Mesenteric fat pad (tissue), 1 donor: Measurements from ENCODE around the gene CPEB3. TPM values are rescaled to one million over a fixed set of nuclear protein-coding genes. Genes with fewer than 3 reads are reported as not detected.
"Not testable (repeated sequence)": the region's sequence is repeated elsewhere in the genome, so short reads cannot be mapped to it uniquely, and the experiment has no call there.

Source experiments
- DNase-seq: peaks from one replicate; pipeline ENCODE4 v3.0.0-alpha.2; 2020; ENCODE audit warnings: low spot score
- total RNA-seq: library from RNA; stranded (reverse); fragmentation: NEBNext Ultra II Directional; extraction: Animal tissue kit (Norgen Biotek cat#: 25700); gene quantifications from one replicate; pipeline ENCODE4 v1.2.1, GENCODE V29; 2021
- donor health status: DM: yes; HTN: yes; CAD: no.

CPEB3 gene
- total RNA-seq, 1 donor from 2014 or later = 4.2 TPM

- DNase-seq = no peak
Observed at GRCh38 chr10:92268748-92269147, 22.1 kb downstream of the CPEB3 start.

- no peak for DNase-seq
Observed at GRCh38 chr10:92267343-92267742, 23.5 kb downstream of the CPEB3 start.

DNA sequence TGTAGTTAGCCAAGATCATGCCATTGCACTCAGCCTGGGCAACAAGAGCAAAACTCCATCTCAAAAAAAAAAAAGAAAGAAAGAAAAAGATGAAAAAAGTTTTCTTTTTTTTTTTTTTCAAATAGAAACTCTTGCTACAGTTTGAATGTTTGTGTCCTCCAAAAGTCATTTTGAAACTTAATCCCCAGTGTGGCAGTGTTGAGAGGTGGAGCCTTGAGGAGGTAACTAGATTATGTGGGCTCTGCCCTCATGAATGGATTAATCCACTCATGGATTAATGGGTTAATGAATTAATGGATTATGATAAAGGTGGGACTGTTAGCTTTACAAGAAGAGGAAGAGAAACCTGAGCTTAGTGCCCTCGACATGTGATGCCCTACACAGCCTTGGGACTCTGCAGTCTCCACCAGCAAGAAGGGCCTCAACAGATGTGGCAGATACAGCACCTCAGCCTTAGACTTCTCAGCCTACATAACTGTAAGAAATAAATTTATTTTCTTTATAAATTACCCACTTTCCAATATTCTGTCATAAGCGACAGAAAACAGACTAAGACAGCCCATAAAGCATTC, 25.1 kb downstream of the CPEB3 start:
- no peak for DNase-seq

DNA sequence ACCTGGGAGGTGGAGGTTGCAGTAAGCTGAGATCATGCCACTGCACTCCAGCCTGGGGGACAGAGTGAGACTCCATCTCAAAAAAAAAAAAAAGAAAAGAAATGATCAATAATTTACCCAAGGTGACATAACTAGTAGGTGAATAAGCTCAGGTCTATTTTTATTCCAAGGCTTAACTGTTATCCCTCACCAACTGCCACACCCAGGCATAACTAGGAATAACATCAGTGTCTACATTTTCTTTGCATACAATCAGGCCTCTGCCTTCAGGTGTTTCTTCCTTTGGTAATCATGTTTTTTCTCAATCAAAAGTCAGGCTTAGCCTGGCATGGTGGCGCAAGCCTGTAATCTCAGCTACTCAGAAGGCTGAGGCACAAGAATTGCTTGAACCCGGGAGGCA, 26.6 kb downstream of the CPEB3 start:
- DNase-seq = no peak

DNA sequence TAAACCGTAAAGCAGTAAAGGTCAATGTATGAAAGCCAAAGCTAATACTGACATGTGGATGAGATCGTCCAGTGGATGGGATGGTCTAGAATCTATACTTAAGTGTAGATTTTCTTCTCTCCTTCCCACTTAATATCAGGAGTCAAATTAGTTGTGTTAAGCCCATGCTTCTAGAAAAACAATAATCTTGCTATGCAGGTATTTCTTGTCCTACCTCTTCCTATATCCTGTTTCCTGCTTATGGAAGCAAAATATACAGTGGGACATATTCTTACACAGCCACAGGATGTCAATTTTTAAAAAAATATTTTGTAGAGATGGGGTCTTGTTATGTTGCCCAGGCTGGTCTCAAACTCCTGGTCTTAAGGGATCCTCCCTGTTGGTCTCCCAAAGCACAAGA, 27.5 kb downstream of the CPEB3 start:
- DNase-seq = no peak

DNA sequence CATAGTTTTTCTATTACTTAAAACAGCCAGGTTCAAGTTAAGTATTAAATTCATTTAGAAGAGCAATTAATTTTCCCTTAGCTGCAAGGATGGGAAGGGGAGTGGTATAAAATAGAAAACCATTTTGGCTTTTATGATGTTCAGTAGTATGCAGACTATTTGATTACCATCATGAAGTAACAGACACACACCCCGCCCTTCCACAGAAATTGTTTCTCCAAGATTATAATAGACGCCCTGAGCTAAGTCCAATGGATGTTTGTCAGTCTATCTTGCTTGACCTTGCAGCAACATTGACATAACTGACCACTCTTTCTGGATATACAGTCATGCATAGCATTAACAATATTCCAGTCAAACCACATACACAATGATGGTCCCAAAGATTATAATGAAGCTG, 42.3 kb downstream of the CPEB3 start:
- no peak for DNase-seq

GRCh38 chr10:92244796-92245195, 46.1 kb downstream of the CPEB3 start:
- no peak for DNase-seq

DNA sequence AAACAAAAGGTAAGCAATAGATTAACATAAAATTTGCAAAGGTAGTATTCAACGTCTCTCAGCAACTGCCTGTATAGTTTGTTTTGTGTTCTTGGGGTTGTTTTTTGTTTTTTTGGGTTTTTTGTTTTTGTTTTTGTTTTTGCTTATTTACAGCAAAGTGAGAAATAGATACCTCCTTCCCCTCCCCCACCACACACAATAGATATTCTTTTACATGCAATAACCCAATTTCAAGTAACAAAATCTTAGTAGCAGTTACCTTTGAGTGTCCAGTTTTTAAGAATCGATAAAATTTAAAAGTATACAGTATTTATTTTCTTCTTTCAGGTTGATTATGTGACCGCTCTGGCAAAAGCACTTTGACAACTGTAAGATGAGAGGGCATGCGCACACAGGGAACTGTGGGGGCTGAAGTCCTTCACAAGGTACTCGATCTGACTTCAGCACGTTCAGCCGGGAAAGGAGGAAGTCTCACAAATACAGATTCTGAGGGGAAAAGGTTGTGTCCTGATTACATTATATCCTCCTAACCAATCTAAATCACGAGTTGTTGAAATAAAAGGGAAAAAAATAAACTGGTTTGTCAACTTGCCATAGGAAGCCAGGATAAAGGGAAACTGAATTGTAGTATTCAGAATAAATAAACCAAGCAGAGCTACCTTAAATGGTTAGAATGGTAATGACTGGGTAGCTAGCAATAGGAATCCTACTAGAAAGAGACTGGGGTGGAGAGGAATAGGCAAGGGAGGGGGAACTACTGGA, 47.8 kb downstream of the CPEB3 start:
- DNase-seq = no peak

DNA sequence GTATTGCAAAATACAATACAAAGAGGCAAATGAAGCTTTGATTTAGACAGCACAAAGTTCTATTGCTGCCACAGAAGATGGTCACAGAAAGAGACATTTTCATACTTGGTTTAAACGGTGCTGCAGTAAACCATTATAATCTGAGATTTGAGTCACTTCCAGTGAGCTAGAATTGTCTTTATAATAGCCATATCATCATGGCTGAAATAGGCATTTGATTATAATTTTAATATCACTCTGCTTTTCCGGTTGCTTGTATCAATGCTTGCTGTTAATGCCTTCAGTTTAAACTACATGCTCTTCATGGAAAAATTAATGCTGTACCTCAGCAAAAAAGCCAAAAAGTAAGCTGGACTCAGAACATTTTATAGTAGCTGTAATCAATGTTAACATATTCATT, 48.5 kb downstream of the CPEB3 start:
- DNase-seq = no peak

DNA sequence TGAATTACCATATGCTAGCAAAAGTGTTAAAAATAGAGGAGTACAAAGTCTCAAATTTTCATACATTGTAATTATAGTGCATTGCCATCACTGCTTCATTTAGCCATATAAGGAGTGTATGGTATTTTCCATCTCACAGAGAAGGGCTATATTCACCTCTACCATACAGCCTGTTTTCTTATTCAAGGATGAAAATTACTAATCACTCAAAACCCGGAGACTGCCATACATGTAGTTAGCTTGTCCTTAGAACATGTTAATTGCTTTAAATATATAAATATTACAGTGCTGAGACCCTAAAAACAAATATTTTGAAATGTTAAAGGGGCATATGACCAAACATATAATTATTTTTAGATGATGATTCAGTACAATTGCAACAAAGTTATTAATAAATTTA, 49.4 kb downstream of the CPEB3 start:
- no peak for DNase-seq

- DNase-seq = no peak
Observed at GRCh38 chr10:92241158-92241500, 49.7 kb downstream of the CPEB3 start.

GRCh38 chr10:92240289-92241157, 50.4 kb downstream of the CPEB3 start:
- DNase-seq = no peak

DNA sequence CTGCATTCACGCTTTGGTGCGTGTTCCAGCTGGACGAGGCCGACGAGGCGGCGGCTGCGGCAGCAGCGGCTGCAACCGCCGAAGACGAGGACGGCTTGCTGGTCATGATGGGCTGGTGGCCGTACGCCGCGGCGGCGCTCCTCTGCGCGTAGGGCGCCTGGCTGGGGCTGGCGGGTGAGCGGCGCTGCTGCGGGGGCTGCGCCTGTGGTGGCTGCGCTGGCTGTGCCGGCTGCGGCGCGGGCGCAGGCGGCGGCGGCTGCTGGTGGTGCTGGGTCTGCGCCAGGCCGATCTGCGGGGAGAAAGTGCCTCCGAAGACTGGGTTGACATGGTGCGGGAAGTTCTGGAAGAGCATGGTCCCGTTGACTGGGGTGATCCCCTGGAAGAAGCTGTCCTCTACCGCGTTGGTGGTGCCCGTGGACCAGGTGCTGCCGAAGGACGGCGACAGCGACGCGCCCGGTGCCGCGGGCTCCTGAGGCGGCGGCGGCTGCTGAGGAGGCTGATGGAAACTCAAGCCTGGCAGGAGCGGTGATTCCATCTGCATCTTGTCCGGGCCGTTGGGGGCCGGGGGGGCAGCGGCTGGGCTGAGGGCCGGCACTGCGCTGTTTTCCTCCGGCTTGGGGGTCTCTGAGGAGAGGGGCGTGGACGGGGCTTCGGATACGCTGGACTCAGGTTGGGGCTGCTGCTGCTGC, 51.1 kb downstream of the CPEB3 start:
- DNase-seq = no peak

DNA sequence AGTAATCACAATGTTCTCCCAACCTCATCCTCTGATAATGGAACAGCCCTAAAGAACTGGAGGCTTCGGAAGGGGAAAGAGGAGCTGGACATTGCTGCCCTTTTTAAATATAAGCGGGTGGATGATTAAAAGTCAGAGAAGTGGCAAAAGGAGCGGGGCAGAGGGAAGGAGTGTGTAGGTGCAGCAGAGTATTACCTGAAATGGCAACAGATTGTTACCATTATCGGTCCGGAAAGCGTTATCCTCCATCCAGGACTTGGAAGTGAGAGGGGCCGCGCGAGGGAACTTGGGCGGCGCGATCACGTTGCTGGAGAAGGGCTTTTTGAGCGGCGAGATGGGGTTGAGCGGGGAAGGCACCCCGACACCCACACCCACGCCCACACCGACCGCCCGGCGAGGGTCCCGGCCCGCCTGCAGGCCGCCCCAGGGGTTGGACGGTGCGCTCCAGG, 51.7 kb downstream of the CPEB3 start:
- DNase-seq = peak; percentile 59

DNA sequence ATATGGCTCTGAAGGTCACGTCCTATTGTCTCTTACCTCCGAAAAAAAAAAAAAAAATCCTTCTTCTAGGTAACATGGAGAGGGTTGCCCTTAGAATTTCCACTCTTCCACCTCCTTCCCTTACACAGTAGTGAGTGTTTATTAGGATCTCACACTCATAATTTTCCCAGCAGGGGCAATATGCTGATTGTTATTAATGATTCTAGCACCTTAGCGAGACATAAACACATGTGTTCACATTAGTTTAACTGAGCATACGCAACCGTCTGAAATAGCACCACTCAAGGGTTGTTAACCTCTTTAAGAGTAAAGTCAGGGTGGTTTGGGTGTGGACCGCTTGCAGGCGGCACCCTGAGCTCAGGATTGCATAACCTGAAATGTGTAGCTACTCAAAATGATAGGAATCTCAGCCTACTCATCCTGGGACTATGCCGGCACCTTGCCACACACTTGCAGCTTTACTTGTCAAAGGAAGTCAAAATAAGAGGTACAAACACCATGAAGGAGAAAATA, 52.2 kb downstream of the CPEB3 start:
- no peak for DNase-seq

- DNase-seq = no peak
Observed at GRCh38 chr10:92238054-92238585, 52.8 kb downstream of the CPEB3 start.

DNA sequence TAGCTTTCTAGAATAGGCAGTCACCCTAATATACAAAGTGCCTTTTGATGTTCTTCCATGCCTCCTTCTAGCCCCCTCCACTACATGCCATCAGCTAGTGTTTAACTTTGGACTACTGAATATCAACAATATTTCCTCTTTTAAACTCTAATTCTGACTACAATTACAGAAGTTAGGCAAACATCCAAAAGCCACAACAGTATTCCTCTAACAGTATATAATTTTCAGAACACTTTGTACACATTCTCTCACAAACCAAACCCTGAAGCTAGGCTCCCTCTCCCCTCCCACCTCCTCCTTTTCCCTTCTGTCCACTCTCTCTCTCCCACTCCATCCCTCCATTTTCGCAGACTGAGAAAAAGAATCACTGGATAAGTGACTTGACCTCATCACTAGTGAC, 59.7 kb downstream of the CPEB3 start:
- no peak for DNase-seq

GRCh38 chr10:92222603-92223262, 68.1 kb downstream of the CPEB3 start:
- DNase-seq = no peak

DNA sequence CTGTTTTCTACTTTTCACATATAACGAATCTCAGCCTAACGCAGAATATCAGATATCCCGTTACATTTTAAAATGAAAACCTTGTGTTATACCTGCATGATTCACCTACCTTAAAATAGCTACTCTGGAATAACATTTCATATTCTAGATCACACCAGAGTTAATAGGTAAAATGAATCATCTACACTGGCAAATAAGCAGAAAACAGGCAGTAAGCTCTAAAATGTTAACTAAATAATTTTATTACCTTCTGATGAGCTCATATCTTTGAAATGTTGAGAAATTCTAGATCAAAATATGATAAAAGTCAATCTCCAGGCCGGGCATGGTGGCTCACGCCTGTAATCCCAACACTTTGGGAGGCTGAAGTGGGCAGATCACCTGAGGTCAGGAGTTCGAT, 71.3 kb downstream of the CPEB3 start:
- no peak for DNase-seq

GRCh38 chr10:92218569-92218968, 72.3 kb downstream of the CPEB3 start:
- DNase-seq = no peak

DNA sequence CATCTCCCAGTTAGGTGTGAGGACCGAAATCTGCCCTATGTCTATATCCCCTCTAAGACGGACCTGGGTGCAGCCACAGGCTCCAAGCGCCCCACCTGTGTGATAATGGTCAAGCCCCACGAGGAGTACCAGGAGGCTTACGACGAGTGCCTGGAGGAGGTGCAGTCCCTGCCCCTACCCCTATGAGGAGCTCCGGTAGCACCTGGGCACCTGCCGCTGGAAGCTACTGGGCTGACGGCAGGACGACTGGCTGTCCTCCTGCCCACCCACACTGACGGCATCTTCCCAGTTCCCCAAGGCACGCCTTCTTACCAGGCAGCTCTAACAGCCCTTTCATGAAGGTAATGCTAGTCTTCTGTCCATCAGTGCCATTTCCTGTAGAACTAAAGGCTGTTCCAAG, 74.3 kb downstream of the CPEB3 start:
- not testable (repeated sequence) for DNase-seq
